Motor neuron (in vitro differentiated cells): Measurements from ENCODE around the gene ELOVL1. TPM values are rescaled to one million over a fixed set of nuclear protein-coding genes. Genes with fewer than 3 reads are reported as not detected.

ENCODE experiments used
- ATAC-seq, 8 experiments: fragments of 200-7000 bp; cut with Tn5 transposase; replicated peaks in 6 of 8; 2 replicates each; pipeline ENCODE4 v1.8.0; 2021; ENCODE audit warnings: mild to moderate bottlenecking in 8 of 8, moderate library complexity in 8 of 8
- H3K27ac ChIP-seq, 2 donors: fragments of 250-450 bp; sonication (Bioruptor Pico); 2 replicates each; pipeline ENCODE4 v1.9.0; 2021; ENCODE audit warnings: antibody characterized with exemption in 2 of 2, mild to moderate bottlenecking in 2 of 2, moderate library complexity in 1 of 2
- H3K4me1 ChIP-seq, 2 donors: fragments of 250-450 bp; sonication (Bioruptor Pico); replicated peaks in 1 of 2; 2 replicates each; pipeline ENCODE4 v1.6.1; 2021; ENCODE audit warnings: antibody characterized with exemption in 2 of 2, mild to moderate bottlenecking in 2 of 2, moderate library complexity in 1 of 2
- H3K4me3 ChIP-seq, 5 donors: fragments of 250-450 bp; sonication (Bioruptor Pico); 2 replicates each; pipeline ENCODE4 v1.9.0; 2021; ENCODE audit warnings: antibody characterized with exemption in 5 of 5, mild to moderate bottlenecking in 5 of 5, moderate library complexity in 4 of 5
- WGBS, 10 experiments: fragments of 450-650 bp; shearing (Covaris generic); methylation state at CpG; one replicate each; pipeline ENCODE4 v1.0.0; 2022; 5-methylcytosine and 5-hydroxymethylcytosine counted together
- in situ Hi-C, 9 experiments: fragments of 400-800 bp; cut with MboI; loops; one replicate each; pipeline ENCODE4 v1.15.0; 2021; ENCODE audit warnings: low sequenced_read_pairs in 9 of 9, low pct_unique_long_range_greater_than_20kb in 2 of 9; ENCODE audit not compliant: unreplicated experiment in 9 of 9
- total RNA-seq, 8 experiments: library from RNA; unstranded; fragments of 300-600 nt; gene quantifications; 2 replicates each; pipeline versions ENCODE4 v1.2.3 to v1.2.4, GENCODE V29; 2022

Gene ELOVL1
- total RNA-seq, 8 experiments from 2014 or later = 11.1 to 83.1 (median 24.5) TPM

DNA sequence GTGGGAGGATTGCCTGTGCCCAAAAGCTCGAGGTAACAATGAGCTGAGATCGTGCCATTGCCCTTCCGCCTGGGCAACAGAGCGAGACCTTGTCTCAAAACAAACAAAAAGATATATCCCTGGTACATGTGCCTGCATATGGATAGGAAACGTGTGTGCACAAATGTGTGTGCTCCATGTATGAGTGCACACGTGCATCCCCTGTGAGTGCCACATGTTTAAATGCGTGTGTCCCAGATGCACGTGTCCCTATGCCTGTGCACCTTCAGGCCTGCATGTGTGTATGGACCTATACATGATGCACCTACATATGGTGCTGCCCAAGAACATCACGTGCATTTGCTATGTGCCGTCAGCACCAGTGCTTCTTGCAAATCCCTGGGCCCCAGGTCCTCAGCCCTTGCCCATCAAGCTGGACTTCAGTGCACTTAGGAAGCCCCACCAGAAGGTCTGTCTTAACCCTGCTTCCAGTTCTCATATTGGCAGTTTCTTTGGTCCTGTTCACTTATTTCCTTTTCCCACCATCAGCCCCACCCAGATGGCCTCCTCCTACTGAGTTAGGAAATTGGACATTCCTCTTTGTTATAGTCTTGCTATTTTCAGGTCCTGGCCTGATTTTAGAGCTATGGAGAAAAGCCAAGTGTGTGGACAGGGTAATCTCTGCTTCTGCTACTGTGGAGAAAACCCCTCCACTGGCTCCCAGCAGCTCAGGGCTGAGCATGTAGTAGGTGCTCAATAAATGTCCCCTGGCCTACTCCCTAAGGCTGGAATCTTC lies 51.7 kb downstream of the ELOVL1 start:
- ATAC-seq = no peak
- 84 to 100% (median 96%) methylated on average over 1 to 8 of the region's 10 CpGs; no CpG with 5 or more reads in 3 of the 10 experiments for WGBS, 10 experiments
- H3K4me1 ChIP-seq = no peaks in the 10 kb centered on the region
- in situ Hi-C loops = no loop called here
- H3K27ac ChIP-seq = no peak overlapping the region
- no peak overlapping the region for H3K4me3 ChIP-seq

DNA sequence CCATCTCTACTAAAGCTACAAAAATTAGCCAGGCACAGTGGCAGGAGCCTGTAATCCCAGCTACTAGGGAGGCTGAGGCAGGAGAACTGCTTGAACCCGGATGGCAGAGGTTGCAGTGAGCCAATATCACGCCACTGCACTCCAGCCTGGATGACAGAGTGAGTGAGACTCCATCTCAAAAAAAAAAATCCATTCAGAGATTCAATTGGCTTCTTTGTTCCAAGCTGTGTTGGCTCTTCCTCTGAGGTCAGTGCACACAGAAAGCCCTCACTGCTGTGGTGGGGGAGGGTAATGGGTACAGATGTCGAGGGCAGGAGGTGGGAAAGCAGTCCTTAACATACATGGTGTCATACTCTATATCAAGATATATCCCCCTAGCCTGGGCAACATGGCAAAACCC lies 52.3 kb downstream of the ELOVL1 start:
- WGBS, 10 experiments = 64 to 100% (median 83%) methylated on average over 1 to 3 of the region's 3 CpGs; no CpG with 5 or more reads in 5 of the 10 experiments
- H3K27ac ChIP-seq = no peak overlapping the region
- ATAC-seq = no peak

DNA sequence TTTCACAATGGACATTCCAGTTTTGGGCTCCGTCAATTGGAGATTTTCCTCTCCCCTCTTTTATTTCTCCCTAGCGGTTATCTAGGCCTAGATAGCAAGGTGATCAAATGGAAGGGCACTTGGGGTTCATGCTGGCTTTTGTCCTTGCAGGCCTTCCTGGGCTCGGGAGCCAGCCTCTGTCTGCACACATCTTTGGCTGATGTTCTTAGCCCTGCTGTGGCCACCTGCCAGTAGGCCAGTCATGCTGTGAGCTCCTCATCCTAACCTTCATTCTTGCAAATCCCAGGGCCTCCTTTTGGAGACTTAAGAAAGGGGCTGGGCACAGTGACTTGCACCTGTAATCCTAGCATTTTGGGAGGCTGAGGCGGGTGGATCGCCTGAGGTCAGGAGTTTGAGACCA lies 53.6 kb downstream of the ELOVL1 start:
- no peaks in the 10 kb centered on the region for H3K4me1 ChIP-seq
- WGBS, 10 experiments = 38 to 100% (median 100%) methylated on average over 1 to 5 of the region's 5 CpGs; no CpG with 5 or more reads in 1 of the 10 experiments
- no peak overlapping the region for H3K4me3 ChIP-seq
- H3K27ac ChIP-seq = no peak overlapping the region
- no peak for ATAC-seq
- in situ Hi-C loops = no loop called here

More for the DNA sequence above, 52.3 kb downstream of the ELOVL1 start:
- in situ Hi-C loops = no loop called here
- no peak overlapping the region for H3K4me3 ChIP-seq
- no peaks in the 10 kb centered on the region for H3K4me1 ChIP-seq

DNA sequence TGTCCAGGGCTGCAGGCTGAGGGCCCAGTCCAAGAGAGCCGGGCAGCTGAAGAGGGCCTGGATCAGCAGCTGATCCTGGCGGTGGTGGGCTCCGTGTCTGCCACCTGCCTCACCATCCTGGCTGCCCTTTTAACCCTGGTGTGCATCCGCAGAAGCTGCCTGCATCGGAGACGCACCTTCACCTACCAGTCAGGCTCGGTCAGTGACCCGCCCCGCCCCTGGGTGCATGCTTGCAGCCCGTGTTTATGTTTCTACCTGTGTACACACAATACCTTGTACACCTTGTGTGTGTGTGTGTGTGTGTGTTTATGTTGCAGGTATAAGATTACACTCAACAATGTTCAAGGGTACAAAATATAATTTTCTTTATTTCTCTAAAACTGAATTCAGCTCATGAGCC lies 54.0 kb downstream of the ELOVL1 start:
- WGBS, 10 experiments = 20 to 100% (median 90%) methylated on average over 1 to 10 of the region's 10 CpGs; no CpG with 5 or more reads in 4 of the 10 experiments
- in situ Hi-C loops = no loop called here
- ATAC-seq = no peak
- Histone ChIP-seq H3K27ac (no peak overlapping the region), H3K4me1 (no peaks in the 10 kb centered on the region), H3K4me3 (no peak overlapping the region)

Other genes with a start within 250 kb of the ELOVL1 start
- 100 to 1,000 TPM in 2 of 8 experiments, 10 to 100 TPM in 6; 71.2 to 109 (median 90.3) TPM for gene EBNA1BP2, start 195.7 kb downstream of the ELOVL1 start, total RNA-seq
- 1 to 10 TPM in 4 of 8 experiments, under 1 TPM in 4; 0.40 to 7.3 (median 0.82) TPM for gene CFAP57, start 195.7 kb downstream of the ELOVL1 start, total RNA-seq
- 1 to 10 TPM in 1 of 8 experiments, under 1 TPM in 3, not detected in 4; 0.11 to 4.7 (median 0.34) TPM for gene TMEM125, start 98.0 kb downstream of the ELOVL1 start, total RNA-seq
- gene C1orf210, start 82.4 kb downstream of the ELOVL1 start, total RNA-seq = under 1 TPM in 6 of 8 experiments, not detected in 2; 0.11 to 0.66 (median 0.36) TPM
- gene TIE1, start 67.0 kb downstream of the ELOVL1 start, total RNA-seq = 10 to 100 TPM in 1 of 8 experiments, 1 to 10 TPM in 3, under 1 TPM in 4; 0.31 to 14.2 (median 0.88) TPM
- under 1 TPM in 2 of 8 experiments, not detected in 6; 0.05 to 0.08 TPM for gene MPL, start 30.2 kb downstream of the ELOVL1 start, total RNA-seq
- 100 to 1,000 TPM in 1 of 8 experiments, 10 to 100 TPM in 5, 1 to 10 TPM in 1, under 1 TPM in 1; 0.15 to 144 (median 15.3) TPM for gene CDC20, start 9.0 kb downstream of the ELOVL1 start, total RNA-seq
- gene MED8, start 21.8 kb upstream of the ELOVL1 start, total RNA-seq = 100 to 1,000 TPM in 2 of 8 experiments, 10 to 100 TPM in 6; 22.7 to 121 (median 57.1) TPM
- 10 to 100 TPM; 14.3 to 73.8 (median 23.0) TPM for gene SZT2, start 21.9 kb upstream of the ELOVL1 start, total RNA-seq
- gene HYI, start 85.9 kb upstream of the ELOVL1 start, total RNA-seq = 10 to 100 TPM in 6 of 8 experiments, 1 to 10 TPM in 2; 4.4 to 17.6 (median 13.2) TPM
- 100 to 1,000 TPM in 2 of 8 experiments, 10 to 100 TPM in 5, 1 to 10 TPM in 1; 7.8 to 119 (median 74.7) TPM for gene PTPRF, start 162.9 kb upstream of the ELOVL1 start, total RNA-seq